ENCODE results near the gene SERPINA12.

SERPINA12 gene

GRCh38 chr14:94476023-94476422 lies 33.2 kb downstream of the SERPINA12 start, which contains the start of gene SERPINA9:
Gene SERPINA9, minus strand, starts transcription at chr14:94476197. Its CDS starts 6,357 bp downstream, at chr14:94469840.
- Histone ChIP-seq H3K27me3 (ENCODE audit: insufficient read depth, low read length) (no peaks in the 10 kb centered on the region; the same call in 1 of the 2 replicates), H3K27ac (ENCODE audit: low read depth, low read length, poor library complexity, severe bottlenecking) (no peak within 1 kb of the TSS), H3F3A (ENCODE audit: insufficient read depth, low read length) (no peaks in the 10 kb centered on the region), H3K36me3 (ENCODE audit: insufficient read depth, low read length) (no peaks in the 10 kb centered on the region; the same call in 1 of the 2 replicates), H4K20me1 (ENCODE audit: insufficient read depth, low read length) (no peaks in the 10 kb centered on the region), H3K79me2 (ENCODE audit: insufficient read depth, low read length) (no peaks in the 10 kb centered on the region), H3K4me2 (ENCODE audit: low read length) (no peak within 1 kb of the TSS), H3K9ac (ENCODE audit: low read length) (no peak within 1 kb of the TSS), H2AFZ (ENCODE audit: low read length) (no peak within 1 kb of the TSS), H3K4me3 (ENCODE audit: low read depth, low read length, poor library complexity, severe bottlenecking) (peak within 1 kb of the TSS; percentile 18), H3K4me1 (ENCODE audit: insufficient read depth, low read length, severe bottlenecking) (peaks cover 4% of the 10 kb centered on the region), H3K9me3 (ENCODE audit: low read length) (0 out of 2 replicates have a peak, but pooled peaks cover 3% of the 10 kb centered on the region), H3K9me2 (ENCODE audit: low read depth, low read length) (no peaks in the 10 kb centered on the region)
- no peak for TF ChIP-seq EZH2 (IDR thresholded peaks at IDR 0.05; ENCODE audit: borderline replicate concordance, low read length)
- TF ChIP-seq, protein P1, sequence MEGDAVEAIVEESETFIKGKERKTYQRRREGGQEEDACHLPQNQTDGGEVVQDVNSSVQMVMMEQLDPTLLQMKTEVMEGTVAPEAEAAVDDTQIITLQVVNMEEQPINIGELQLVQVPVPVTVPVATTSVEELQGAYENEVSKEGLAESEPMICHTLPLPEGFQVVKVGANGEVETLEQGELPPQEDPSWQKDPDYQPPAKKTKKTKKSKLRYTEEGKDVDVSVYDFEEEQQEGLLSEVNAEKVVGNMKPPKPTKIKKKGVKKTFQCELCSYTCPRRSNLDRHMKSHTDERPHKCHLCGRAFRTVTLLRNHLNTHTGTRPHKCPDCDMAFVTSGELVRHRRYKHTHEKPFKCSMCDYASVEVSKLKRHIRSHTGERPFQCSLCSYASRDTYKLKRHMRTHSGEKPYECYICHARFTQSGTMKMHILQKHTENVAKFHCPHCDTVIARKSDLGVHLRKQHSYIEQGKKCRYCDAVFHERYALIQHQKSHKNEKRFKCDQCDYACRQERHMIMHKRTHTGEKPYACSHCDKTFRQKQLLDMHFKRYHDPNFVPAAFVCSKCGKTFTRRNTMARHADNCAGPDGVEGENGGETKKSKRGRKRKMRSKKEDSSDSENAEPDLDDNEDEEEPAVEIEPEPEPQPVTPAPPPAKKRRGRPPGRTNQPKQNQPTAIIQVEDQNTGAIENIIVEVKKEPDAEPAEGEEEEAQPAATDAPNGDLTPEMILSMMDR (IDR thresholded peaks at IDR 0.05; ENCODE audit: low read length) = no peak

DNA sequence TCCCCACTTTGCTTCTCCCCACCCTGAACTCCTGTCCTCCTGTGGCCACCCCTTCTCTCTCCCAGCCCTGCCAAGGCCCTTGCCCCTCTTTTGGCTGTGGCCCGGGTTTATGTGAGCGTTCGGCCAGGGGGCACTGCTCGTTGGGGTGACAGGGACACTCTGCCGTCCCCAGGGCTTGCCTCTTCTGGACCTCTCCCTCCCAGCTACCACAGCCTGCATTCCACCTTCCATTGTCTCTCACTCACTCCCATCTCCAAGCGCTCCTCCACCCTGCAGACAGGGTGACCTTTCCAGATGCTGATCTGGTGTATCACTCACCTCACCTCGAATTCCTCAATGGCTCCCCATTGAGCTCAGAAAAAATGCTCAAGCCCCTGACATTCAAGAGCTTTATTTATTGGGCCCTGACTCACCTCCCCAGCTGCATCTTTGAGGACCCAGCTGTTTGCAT lies 34.7 kb downstream of the SERPINA12 start:
- Histone ChIP-seq H3K4me1 (ENCODE audit: insufficient read depth, low read length, severe bottlenecking) (peaks cover 4% of the 10 kb centered on the region), H3K36me3 (ENCODE audit: insufficient read depth, low read length) (no peaks in the 10 kb centered on the region; the same call in 1 of the 2 replicates), H3K4me3 (ENCODE audit: low read depth, low read length, poor library complexity, severe bottlenecking) (no peak overlapping the region), H3K4me2 (ENCODE audit: low read length) (no peak overlapping the region), H3K9me3 (ENCODE audit: low read length) (0 out of 2 replicates have a peak, but pooled peaks cover 3% of the 10 kb centered on the region), H2AFZ (ENCODE audit: low read length) (no peak overlapping the region), H4K20me1 (ENCODE audit: insufficient read depth, low read length) (no peaks in the 10 kb centered on the region), H3K79me2 (ENCODE audit: insufficient read depth, low read length) (no peaks in the 10 kb centered on the region), H3K9ac (ENCODE audit: low read length) (no peak overlapping the region), H3K27ac (ENCODE audit: low read depth, low read length, poor library complexity, severe bottlenecking) (no peak overlapping the region), H3K9me2 (ENCODE audit: low read depth, low read length) (no peaks in the 10 kb centered on the region), H3F3A (ENCODE audit: insufficient read depth, low read length) (no peaks in the 10 kb centered on the region), H3K27me3 (ENCODE audit: insufficient read depth, low read length) (no peaks in the 10 kb centered on the region; the same call in 1 of the 2 replicates)
- TF ChIP-seq, protein P1 (IDR thresholded peaks at IDR 0.05; ENCODE audit: low read length) = no peak
- no peak for TF ChIP-seq EZH2 (IDR thresholded peaks at IDR 0.05; ENCODE audit: borderline replicate concordance, low read length)

- 0 out of 2 replicates have a peak, but pooled peaks cover 3% of the 10 kb centered on the region for H3K9me3 ChIP-seq (ENCODE audit: low read length)
- H3K4me1 ChIP-seq (ENCODE audit: insufficient read depth, low read length, severe bottlenecking) = peaks cover 4% of the 10 kb centered on the region
- no peak overlapping the region for H3K9ac ChIP-seq (ENCODE audit: low read length)
- TF ChIP-seq, protein P1 (IDR thresholded peaks at IDR 0.05; ENCODE audit: low read length) = no peak
- TF ChIP-seq EZH2 (IDR thresholded peaks at IDR 0.05; ENCODE audit: borderline replicate concordance, low read length) = no peak
- H3K79me2 ChIP-seq (ENCODE audit: insufficient read depth, low read length) = no peaks in the 10 kb centered on the region
- no peaks in the 10 kb centered on the region for H4K20me1 ChIP-seq (ENCODE audit: insufficient read depth, low read length)
- H3K9me2 ChIP-seq (ENCODE audit: low read depth, low read length) = no peaks in the 10 kb centered on the region
- H3K4me3 ChIP-seq (ENCODE audit: low read depth, low read length, poor library complexity, severe bottlenecking) = no peak overlapping the region
- H3K4me2 ChIP-seq (ENCODE audit: low read length) = no peak overlapping the region
- no peaks in the 10 kb centered on the region for H3K36me3 ChIP-seq (ENCODE audit: insufficient read depth, low read length)
- no peak overlapping the region for H2AFZ ChIP-seq (ENCODE audit: low read length)
- no peak overlapping the region for H3K27ac ChIP-seq (ENCODE audit: low read depth, low read length, poor library complexity, severe bottlenecking)
- no peaks in the 10 kb centered on the region; the same call in 1 of the 2 replicates for H3K27me3 ChIP-seq (ENCODE audit: insufficient read depth, low read length)
- no peaks in the 10 kb centered on the region for H3F3A ChIP-seq (ENCODE audit: insufficient read depth, low read length)
Measured at GRCh38 chr14:94473666-94474410, 35.4 kb downstream of the SERPINA12 start.
